T-helper 9 cell (primary cell): ENCODE results near the gene APOL6.
"Not testable (repeated sequence)": the region's sequence is repeated elsewhere in the genome, so short reads cannot be mapped to it uniquely, and the experiment has no call there.

Experiments used
- DNase-seq: peaks from one replicate; pipeline ENCODE4 v3.0.0-alpha.2; 2020

Gene APOL6

GRCh38 chr22:35618427-35619223, 29.6 kb upstream of the APOL6 start:
- no peak for DNase-seq

- DNase-seq: no peak
These were observed 28.7 kb upstream of the APOL6 start for GRCh38 chr22:35619336-35620094.

DNA sequence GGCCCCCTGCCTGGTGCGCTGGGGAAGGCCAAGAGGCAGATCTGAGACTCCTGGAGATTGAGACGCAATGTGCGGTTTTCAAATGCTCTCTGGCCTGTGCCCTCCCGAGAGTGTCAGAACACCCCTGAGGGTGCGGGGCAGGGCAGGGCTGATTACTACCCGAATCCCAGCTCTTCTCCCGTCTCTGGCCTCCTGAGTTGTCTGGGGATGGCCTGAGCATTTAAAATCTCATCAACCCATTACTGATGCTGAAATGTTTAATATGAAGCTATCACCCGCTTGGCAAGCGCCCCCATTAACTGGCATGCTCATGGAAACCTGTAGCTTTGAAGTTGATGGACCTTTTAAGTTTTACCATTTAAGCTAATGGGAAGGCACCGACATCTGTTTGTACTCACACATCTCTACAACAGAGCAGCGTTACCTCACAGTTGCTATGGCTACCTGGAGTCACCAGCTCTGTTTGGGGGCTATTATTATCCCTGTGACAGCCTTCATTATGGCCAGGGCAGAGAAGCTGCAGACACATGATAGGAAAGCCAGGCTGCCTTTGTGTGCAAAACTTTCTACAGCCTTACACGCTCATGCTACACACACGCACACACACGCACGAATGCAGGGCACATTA, 27.5 kb upstream of the APOL6 start:
- no peak for DNase-seq

DNA sequence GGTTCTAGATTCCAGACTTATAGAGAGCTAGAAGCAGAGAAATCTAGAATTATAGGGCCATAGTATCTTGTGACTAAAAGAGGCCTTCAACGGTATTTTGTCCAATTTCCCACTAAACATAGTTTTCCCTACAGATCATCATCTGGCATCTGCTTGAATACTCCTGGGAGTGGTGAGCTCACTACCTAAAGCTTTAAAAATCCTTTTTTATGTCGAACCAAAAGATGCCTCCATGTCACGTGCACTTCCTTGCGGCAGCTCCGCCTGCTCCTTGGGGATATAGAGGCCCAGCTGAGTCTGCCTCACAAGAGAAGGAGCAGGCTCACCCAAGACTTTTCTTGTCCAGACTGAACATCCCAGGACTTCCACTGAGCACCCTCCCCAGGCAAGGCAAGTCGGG, 26.8 kb upstream of the APOL6 start:
- no peak for DNase-seq

DNA sequence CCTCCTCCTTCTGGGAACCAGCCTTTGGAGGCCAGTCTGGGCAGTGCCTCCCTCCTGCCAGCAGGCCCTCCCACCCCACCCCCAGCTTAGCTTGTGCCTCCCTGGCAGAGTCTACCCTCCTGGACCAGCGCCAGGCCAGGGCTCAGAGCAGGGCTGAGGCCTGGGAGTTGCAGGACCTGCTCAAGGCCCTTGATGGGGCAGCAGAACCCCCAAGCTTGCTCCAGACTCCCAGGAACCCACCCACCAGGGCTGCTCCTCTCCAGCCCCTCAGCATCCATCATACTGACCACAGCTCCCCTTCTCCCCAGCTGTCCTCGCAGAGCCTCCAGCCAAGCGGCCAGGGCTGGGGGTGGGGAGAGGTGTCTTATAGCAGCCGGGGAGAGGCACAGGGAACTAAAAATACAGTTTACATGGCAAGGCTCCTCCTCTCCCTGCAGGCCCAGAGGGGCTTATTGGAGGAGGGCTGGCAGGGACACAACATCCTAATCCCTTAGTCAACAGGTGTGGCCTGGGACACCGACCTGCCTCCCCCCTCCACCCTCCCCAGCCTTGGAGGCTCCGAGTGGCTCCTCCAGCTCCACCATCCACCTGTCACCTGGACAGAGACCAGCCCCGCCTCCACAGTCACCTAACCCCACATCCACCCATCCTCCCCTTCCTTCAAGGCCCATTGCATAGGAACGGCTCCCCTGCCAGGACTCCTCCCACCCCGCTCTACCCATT, 25.9 kb upstream of the APOL6 start:
- DNase-seq: no peak

DNA sequence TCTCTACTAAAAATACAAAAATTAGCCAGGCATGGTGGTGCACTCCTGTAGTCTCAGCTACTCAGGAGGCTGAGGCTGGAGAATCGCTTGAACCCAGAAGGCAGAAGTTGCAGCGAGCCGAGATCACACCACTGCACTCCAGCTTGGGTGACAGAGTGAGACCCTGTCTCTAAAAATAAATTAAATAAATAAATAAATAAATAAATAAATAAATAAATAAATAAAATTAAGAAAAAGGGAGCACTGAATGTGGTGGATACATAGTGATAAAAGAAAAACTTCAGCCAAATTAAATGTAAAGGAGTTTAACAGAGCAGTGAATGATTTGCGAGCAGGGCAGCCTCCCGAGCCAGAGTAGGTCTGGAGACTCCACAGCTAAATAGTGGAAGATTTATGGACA, 24.4 kb upstream of the APOL6 start:
- not testable (repeated sequence) for DNase-seq

DNA sequence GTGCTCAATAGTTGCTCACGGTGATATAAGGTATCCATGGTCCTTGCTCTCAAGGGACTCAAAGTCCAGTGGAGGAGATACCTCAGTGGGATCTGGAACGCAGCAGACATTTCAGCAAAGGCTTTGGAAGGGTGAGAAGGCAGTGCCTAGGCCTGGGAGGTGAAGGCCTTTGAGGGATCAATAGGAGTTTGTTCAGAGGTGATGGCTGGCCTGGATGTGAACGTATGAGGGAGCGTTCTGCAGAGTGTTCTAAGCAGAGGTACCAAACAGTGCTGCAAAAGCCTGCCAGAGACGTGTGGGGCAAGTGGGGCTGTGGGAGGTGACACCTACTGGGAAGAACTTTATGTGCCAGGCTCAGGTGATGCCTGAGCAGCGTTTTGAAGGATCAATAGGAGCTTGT, 23.7 kb upstream of the APOL6 start:
- DNase-seq: no peak

DNA sequence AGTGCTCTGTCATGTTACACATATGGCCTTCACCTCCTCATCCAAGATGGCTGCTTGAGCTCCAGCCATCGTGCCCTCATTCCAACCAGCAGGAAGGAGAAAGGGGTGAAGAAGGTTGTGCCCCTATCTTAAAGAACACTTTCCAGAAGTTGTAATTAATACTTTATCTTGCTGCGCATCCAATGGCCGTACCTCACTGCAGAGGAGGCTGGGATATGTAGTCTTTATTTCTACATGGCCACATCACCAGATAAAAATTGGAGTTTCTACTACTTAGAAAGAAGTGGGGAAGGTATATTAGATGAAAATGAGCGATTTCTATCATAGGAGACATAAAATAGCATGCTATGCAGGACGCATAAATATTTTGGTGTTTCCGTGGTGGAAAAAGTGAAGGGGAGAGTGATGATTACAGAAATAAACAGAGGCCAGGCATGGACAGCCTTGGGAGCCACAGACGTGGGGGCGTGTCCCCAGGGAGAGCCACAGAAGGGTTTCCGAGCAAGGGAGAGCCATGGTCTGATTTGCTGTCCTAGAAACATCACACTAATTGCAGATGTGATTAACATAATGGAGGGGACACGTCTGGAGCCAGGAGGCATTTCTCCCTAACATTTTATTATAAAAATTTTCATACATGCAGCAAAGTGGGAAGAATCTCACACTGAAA, 22.3 kb upstream of the APOL6 start:
- DNase-seq: no peak

- DNase-seq: peak; percentile 22
These were observed 20.8 kb upstream of the APOL6 start for GRCh38 chr22:35627267-35628041.

GRCh38 chr22:35628732-35629131, 19.5 kb upstream of the APOL6 start:
- DNase-seq: no peak

GRCh38 chr22:35629406-35630216, 18.6 kb upstream of the APOL6 start:
- DNase-seq: no peak

GRCh38 chr22:35630387-35630793, 17.9 kb upstream of the APOL6 start:
- DNase-seq: no peak

- DNase-seq: no peak
These were observed 17.4 kb upstream of the APOL6 start for GRCh38 chr22:35630891-35631290.

DNA sequence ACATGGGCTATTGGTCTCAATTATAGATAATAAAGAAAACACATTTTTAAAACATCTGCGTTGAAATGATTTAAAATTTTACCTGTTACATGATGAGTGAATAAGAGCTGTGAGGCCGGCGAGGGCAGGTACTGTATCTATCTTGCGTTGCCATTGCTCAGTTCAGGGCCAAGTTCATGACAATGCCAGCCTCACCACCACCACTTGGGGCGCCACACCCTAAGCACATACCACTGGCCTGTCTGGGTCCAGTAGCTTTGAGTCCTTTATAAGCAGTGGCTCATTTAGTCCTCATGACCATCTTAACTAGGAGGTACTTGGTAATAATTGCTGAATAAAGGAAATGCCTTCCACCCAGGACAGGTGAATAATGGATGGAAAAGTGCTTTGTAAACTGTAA, 16.6 kb upstream of the APOL6 start:
- no peak for DNase-seq

GRCh38 chr22:35632935-35633334, 15.3 kb upstream of the APOL6 start:
- no peak for DNase-seq

- no peak for DNase-seq
These were observed 14.7 kb upstream of the APOL6 start for GRCh38 chr22:35633520-35633919.

DNA sequence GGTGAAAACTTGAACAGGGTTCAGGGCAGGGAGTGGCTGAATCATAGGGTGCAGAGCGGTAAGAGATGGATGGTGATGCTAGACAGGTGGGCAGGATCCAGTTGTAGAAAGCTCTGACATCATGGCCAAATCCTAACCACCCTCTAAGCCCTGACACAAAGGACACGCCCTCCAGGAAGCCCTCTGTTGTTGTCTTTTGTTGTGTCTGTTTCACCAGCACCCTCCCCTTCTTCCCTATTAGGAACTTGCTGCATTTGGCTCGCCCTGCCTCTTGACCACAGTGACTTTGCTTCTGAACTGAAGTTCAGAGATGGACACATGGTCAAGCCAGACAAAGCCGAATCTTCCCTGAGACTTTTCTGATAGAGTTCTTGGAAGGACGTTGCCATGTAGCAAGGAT, 14.2 kb upstream of the APOL6 start:
- no peak for DNase-seq

- DNase-seq: no peak
These were observed 13.2 kb upstream of the APOL6 start for GRCh38 chr22:35634943-35635540.

DNA sequence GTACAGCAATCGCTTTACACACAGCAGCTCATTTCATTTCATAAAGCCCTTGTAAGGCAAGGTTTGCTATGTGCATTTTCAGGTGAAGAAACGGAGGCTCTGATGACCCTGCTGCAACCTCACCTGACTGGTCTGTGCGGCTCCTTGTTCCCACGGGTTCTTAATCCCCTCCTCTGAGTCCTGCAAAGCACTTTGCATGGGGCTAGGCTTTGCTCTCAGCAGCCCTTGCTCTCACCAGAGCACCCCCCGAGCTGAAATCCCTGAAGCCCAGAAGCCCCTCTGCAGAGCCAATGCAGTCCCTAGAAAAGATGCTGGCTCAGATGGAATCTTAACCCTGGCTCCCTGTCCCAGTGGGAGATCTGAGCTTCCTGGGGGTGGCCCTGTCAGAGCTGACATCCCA, 11.0 kb upstream of the APOL6 start:
- no peak for DNase-seq

DNA sequence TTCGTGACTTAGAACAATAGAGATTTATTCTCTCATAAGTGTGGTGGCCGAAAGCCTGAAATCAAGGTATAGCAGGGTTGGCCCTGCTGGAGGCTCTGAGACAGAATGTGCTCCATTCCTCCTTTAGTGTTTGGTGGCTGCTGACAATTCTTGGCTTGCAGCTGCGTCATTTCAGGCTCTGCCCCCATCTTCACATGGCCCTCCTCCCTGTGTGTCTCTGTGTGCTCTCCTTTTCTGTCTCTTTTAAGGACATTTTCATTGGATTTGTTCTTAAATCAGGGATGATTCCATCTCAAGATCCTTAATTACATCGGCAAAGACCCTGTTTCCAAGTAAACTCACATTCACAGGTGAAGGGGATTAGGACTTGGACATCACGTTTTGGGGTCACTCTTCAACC, 10.2 kb upstream of the APOL6 start:
- no peak for DNase-seq
